Vagina (tissue), 2 donors: ENCODE results near the gene TRIM34. TPM values are rescaled to one million over a fixed set of nuclear protein-coding genes. Genes with fewer than 3 reads are reported as not detected.
"Not testable (repeated sequence)": the region's sequence is repeated elsewhere in the genome, so short reads cannot be mapped to it uniquely, and the experiment has no call there.

Source experiments
- DNase-seq, 2 donors: peaks; one replicate each; pipeline ENCODE4 v3.0.0-alpha.2; 2017; ENCODE audit errors: extremely low spot score in 2 of 2
- H3K27ac ChIP-seq: fragments of 200-600 bp; sonication (generic); one replicate; pipeline ENCODE4 v1.5.1; 2019
- H3K27me3 ChIP-seq: fragments of 200-600 bp; sonication (generic); one replicate; pipeline ENCODE4 v1.5.1; 2019
- H3K36me3 ChIP-seq, 2 donors: fragments of 200-600 bp; sonication (generic); one replicate each; pipeline ENCODE4 v1.5.1; 2017 to 2019
- H3K4me1 ChIP-seq: fragments of 200-600 bp; sonication (generic); one replicate; pipeline ENCODE4 v1.5.1; 2019
- H3K4me3 ChIP-seq, 2 donors: fragments of 200-600 bp; sonication (generic); 1 replicate in 1 of 2; 2 replicates in 1 of 2; pipeline ENCODE4 v1.5.1; 2016 to 2019
- H3K9me3 ChIP-seq: fragments of 200-600 bp; sonication (generic); one replicate; pipeline ENCODE4 v1.5.1; 2019
- CTCF ChIP-seq, 3 experiments: fragments of 450-650 bp in 2 of 3; fragments of 200-600 bp in 1 of 3; sonication (generic) in 1 of 3; IDR thresholded peaks; one replicate each; pipeline ENCODE4 v1.5.1; 2017 to 2019; ENCODE audit warnings: antibody characterized with exemption in 3 of 3, mild to moderate bottlenecking in 2 of 3, moderate library complexity in 2 of 3
- POLR2A ChIP-seq, 2 donors: fragments of 450-650 bp; IDR thresholded peaks; one replicate each; pipeline ENCODE4 v1.6.1; 2017; ENCODE audit warnings: antibody characterized with exemption in 2 of 2, mild to moderate bottlenecking in 2 of 2, moderate library complexity in 2 of 2
- POLR2AphosphoS5 ChIP-seq, 2 donors: sonication (generic); formaldehyde crosslinking; IDR thresholded peaks; one replicate each; pipeline ENCODE4 v1.9.0; 2017; ENCODE audit warnings: antibody characterized with exemption in 2 of 2, mild to moderate bottlenecking in 2 of 2, low read depth in 1 of 2; ENCODE audit not compliant: insufficient read depth in 1 of 2
- intact Hi-C: fragments of 100-400 bp; cut with DNase I; formaldehyde crosslinking; loops from one replicate; pipeline ENCODE4 v1.15.1; 2023
- total RNA-seq: library from RNA; depleted of rRNA; stranded (reverse); fragments of >200 nt; gene quantifications from one replicate; pipeline ENCODE4 v1.2.3, GENCODE V29; 2016

TRIM34 gene
- total RNA-seq, 1 donor from 2014 or later, result 6.9 TPM

GRCh38 chr11:5600374-5600851 lies 24.4 kb upstream of the TRIM34 start:
- Histone ChIP-seq H3K36me3 (no peaks in the 10 kb centered on the region), H3K27ac (peak overlapping the region; percentile 65), H3K27me3 (no peaks in the 10 kb centered on the region), H3K9me3 (no peaks in the 10 kb centered on the region), H3K4me3 (no peak overlapping the region), H3K4me1 (peaks cover 28% of the 10 kb centered on the region)
- intact Hi-C loops, result no loop called here
- TF ChIP-seq POLR2A (IDR thresholded peaks at IDR 0.05) (no peak), POLR2AphosphoS5 (IDR thresholded peaks at IDR 0.05; ENCODE audit: insufficient read depth in 1 of 2, low read depth in 1 of 2) (no peak), CTCF (IDR thresholded peaks at IDR 0.05) (peak in 2 of 3 experiments; percentile 43)
- DNase-seq, result no peak

DNA sequence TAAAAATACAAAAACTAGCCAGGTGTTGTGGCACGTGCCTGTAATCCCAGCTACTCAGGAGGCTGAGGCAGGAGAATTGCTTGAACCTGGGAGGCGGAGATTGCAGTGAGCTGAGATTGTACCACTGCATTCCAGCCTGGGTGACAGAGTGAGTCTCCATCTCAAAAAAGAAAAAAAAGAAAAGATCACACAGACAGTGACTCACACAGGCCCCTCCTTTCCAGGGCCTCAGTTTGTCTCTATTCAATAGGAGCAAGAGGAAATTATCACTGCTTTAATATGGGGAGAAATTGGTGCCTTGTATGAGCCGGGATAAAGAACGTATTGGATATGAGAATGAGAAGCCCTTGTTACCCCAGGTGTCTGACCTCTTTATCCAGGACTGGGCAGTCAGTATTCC lies 22.0 kb upstream of the TRIM34 start:
- H3K9me3 ChIP-seq, DNase-seq, H3K27ac ChIP-seq, H3K36me3 ChIP-seq, H3K4me3 ChIP-seq, intact Hi-C loops, H3K27me3 ChIP-seq: not testable (repeated sequence)
- peaks cover 21% of the 10 kb centered on the region for H3K4me1 ChIP-seq

DNA sequence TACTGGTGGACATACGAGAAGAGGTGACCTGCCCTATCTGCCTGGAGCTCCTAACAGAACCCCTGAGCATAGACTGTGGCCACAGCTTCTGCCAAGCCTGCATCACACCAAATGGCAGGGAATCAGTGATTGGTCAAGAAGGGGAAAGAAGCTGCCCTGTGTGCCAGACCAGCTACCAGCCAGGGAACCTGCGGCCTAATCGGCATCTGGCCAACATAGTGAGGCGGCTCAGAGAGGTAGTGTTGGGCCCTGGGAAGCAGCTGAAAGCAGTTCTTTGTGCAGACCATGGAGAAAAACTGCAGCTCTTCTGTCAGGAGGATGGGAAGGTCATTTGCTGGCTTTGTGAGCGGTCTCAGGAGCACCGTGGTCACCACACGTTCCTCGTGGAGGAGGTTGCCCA lies 21.5 kb upstream of the TRIM34 start:
- intact Hi-C loops, result no loop called here
- DNase-seq, result no peak
- Histone ChIP-seq H3K36me3 (no peaks in the 10 kb centered on the region), H3K9me3 (no peaks in the 10 kb centered on the region), H3K4me1 (peaks cover 16% of the 10 kb centered on the region), H3K4me3 (no peak overlapping the region), H3K27ac (no peak overlapping the region), H3K27me3 (no peaks in the 10 kb centered on the region)
- TF ChIP-seq POLR2AphosphoS5 (IDR thresholded peaks at IDR 0.05; ENCODE audit: insufficient read depth in 1 of 2, low read depth in 1 of 2) (no peak), CTCF (IDR thresholded peaks at IDR 0.05) (no peak), POLR2A (IDR thresholded peaks at IDR 0.05) (no peak)

GRCh38 chr11:5604896-5605295 lies 19.9 kb upstream of the TRIM34 start:
- Histone ChIP-seq H3K36me3 (no peaks in the 10 kb centered on the region), H3K4me1 (peaks cover 11% of the 10 kb centered on the region), H3K4me3 (no peak overlapping the region), H3K27me3 (no peaks in the 10 kb centered on the region), H3K27ac (no peak overlapping the region), H3K9me3 (no peaks in the 10 kb centered on the region)
- intact Hi-C loops, result no loop called here
- DNase-seq, result no peak
- TF ChIP-seq POLR2A (IDR thresholded peaks at IDR 0.05), result no peak
- no peak for TF ChIP-seq CTCF (IDR thresholded peaks at IDR 0.05)
- no peak for TF ChIP-seq POLR2AphosphoS5 (IDR thresholded peaks at IDR 0.05; ENCODE audit: insufficient read depth in 1 of 2, low read depth in 1 of 2)

DNA sequence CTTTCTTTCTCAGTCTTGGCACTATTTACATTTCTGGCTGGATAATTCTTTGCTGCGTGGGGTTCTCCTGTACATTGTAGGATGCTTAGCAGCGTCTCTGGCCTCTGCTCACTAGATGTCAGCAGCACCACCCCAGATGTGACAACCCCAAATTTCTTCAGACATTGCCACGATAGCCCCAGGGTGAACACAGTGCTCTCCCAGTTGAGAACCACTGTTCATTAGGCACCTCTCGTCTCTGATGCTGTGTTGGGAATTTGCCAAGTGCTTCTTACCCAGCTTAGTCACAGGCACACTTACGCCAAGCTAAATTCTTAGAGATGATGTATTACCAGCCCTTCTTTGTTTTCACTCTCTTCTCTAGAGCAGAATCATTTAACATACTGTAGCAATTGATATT lies 19.0 kb upstream of the TRIM34 start:
- Histone ChIP-seq H3K27me3 (no peaks in the 10 kb centered on the region), H3K36me3 (no peaks in the 10 kb centered on the region), H3K4me1 (peaks cover 1% of the 10 kb centered on the region), H3K4me3 (no peak overlapping the region), H3K27ac (no peak overlapping the region), H3K9me3 (no peaks in the 10 kb centered on the region)
- TF ChIP-seq POLR2AphosphoS5 (IDR thresholded peaks at IDR 0.05; ENCODE audit: insufficient read depth in 1 of 2, low read depth in 1 of 2) (no peak), CTCF (IDR thresholded peaks at IDR 0.05) (no peak), POLR2A (IDR thresholded peaks at IDR 0.05) (no peak)
- intact Hi-C loops, result no loop called here
- DNase-seq, result no peak

- no peak overlapping the region for H3K27ac ChIP-seq
- no peaks in the 10 kb centered on the region for H3K9me3 ChIP-seq
- no peak overlapping the region for H3K4me3 ChIP-seq
- no peaks in the 10 kb centered on the region for H3K27me3 ChIP-seq
- TF ChIP-seq POLR2AphosphoS5 (IDR thresholded peaks at IDR 0.05; ENCODE audit: insufficient read depth in 1 of 2, low read depth in 1 of 2), result no peak
- TF ChIP-seq POLR2A (IDR thresholded peaks at IDR 0.05), result no peak
- TF ChIP-seq CTCF (IDR thresholded peaks at IDR 0.05), result no peak
- H3K4me1 ChIP-seq, result no peaks in the 10 kb centered on the region
- intact Hi-C loops, result no loop called here
- DNase-seq, result no peak
- no peaks in the 10 kb centered on the region for H3K36me3 ChIP-seq
These were observed 16.0 kb upstream of the TRIM34 start for GRCh38 chr11:5608808-5609207.
